GM04503 (cell line): Measurements from ENCODE around the gene CSTPP1.

Source experiments
- DNase-seq: peaks from one replicate; pipeline ENCODE4 v3.0.0-alpha.2; 2012; ENCODE audit warnings: low read depth

Gene CSTPP1

GRCh38 chr11:46936138-46937110 lies at the start of gene CSTPP1:
TSS of gene CSTPP1 (plus strand) at chr11:46936761. CDS start at chr11:46936806, 45 bp downstream.
- peak; percentile 55 for DNase-seq

GRCh38 chr11:46888636-46889035 lies 47.9 kb upstream of the CSTPP1 start:
- DNase-seq, result no peak

- no peak for DNase-seq
Measured at GRCh38 chr11:46889251-46889650, 47.3 kb upstream of the CSTPP1 start.

GRCh38 chr11:46889689-46890475 lies 46.7 kb upstream of the CSTPP1 start:
- DNase-seq, result no peak

- DNase-seq, result no peak
Measured at GRCh38 chr11:46890665-46891064, 45.9 kb upstream of the CSTPP1 start.

- DNase-seq, result no peak
Measured at GRCh38 chr11:46892109-46892508, 44.5 kb upstream of the CSTPP1 start.

- DNase-seq, result no peak
Measured at GRCh38 chr11:46892838-46893237, 43.7 kb upstream of the CSTPP1 start.

GRCh38 chr11:46894506-46894905 lies 42.1 kb upstream of the CSTPP1 start:
- no peak for DNase-seq

- no peak for DNase-seq
Measured at GRCh38 chr11:46894961-46895360, 41.6 kb upstream of the CSTPP1 start.

- DNase-seq, result no peak
Measured at GRCh38 chr11:46895821-46896220, 40.7 kb upstream of the CSTPP1 start.

- DNase-seq, result no peak
Measured at GRCh38 chr11:46896719-46897406, 39.7 kb upstream of the CSTPP1 start.

- no peak for DNase-seq
Measured at GRCh38 chr11:46898396-46899095, 38.0 kb upstream of the CSTPP1 start.

- DNase-seq, result no peak
Measured at GRCh38 chr11:46899501-46900025, 37.0 kb upstream of the CSTPP1 start.

- no peak for DNase-seq
Measured at GRCh38 chr11:46900091-46900746, 36.3 kb upstream of the CSTPP1 start.

- no peak for DNase-seq
Measured at GRCh38 chr11:46901156-46901555, 35.4 kb upstream of the CSTPP1 start.

GRCh38 chr11:46902694-46903093 lies 33.9 kb upstream of the CSTPP1 start:
- no peak for DNase-seq

- no peak for DNase-seq
Measured at GRCh38 chr11:46903846-46904245, 32.7 kb upstream of the CSTPP1 start.

GRCh38 chr11:46905806-46906205 lies 30.8 kb upstream of the CSTPP1 start:
- no peak for DNase-seq

- DNase-seq, result no peak
Measured at GRCh38 chr11:46906609-46907041, 29.9 kb upstream of the CSTPP1 start.

- DNase-seq, result no peak
Measured at GRCh38 chr11:46907606-46908005, 29.0 kb upstream of the CSTPP1 start.
